Measurements from ENCODE around the gene SUMO3. TPM values are rescaled to one million over a fixed set of nuclear protein-coding genes. Genes with fewer than 3 reads are reported as not detected.
A peak's percentile ranks its signal among the peaks of the same experiment; 100 is the strongest.

The SUMO3 gene
- total and polyA plus RNA-seq, 10 of the 15 experiments (the other 5 are each of a cell fraction or from before 2014, with no cell fraction given), result 14.3 to 164 (median 89.9) TPM

GRCh38 chr21:44801468-44802395 lies 16.1 kb downstream of the SUMO3 start, which contains the start of gene UBE2G2 (continued):
- no peak for TF ChIP-seq CUX1 (IDR thresholded peaks at IDR 0.05; ENCODE audit: insufficient replicate concordance, low read depth, low read length)
- TF ChIP-seq, protein P1, sequence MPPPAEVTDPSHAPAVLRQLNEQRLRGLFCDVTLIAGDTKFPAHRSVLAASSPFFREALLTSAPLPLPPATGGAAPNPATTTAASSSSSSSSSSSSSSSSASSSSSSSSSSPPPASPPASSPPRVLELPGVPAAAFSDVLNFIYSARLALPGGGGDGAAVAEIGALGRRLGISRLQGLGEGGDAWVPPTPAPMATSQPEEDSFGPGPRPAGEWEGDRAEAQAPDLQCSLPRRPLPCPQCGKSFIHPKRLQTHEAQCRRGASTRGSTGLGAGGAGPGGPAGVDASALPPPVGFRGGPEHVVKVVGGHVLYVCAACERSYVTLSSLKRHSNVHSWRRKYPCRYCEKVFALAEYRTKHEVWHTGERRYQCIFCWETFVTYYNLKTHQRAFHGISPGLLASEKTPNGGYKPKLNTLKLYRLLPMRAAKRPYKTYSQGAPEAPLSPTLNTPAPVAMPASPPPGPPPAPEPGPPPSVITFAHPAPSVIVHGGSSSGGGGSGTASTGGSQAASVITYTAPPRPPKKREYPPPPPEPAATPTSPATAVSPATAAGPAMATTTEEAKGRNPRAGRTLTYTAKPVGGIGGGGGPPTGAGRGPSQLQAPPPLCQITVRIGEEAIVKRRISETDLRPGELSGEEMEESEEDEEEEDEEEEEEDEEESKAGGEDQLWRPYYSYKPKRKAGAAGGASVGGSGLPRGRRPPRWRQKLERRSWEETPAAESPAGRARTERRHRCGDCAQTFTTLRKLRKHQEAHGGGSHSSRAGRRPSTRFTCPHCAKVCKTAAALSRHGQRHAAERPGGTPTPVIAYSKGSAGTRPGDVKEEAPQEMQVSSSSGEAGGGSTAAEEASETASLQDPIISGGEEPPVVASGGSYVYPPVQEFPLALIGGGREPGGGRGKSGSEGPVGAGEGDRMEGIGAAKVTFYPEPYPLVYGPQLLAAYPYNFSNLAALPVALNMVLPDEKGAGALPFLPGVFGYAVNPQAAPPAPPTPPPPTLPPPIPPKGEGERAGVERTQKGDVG (CRISPR knock-in tag; IDR thresholded peaks at IDR 0.05), result no peak
- TF ChIP-seq ETV6 (conservative IDR thresholded peaks at IDR 0.05 in 1 of 2, IDR thresholded peaks at IDR 0.05 in 1 of 2; ENCODE audit: borderline replicate concordance in 1 of 2, low read depth in 1 of 2), result no peak
- TF ChIP-seq SMARCA5 (IDR thresholded peaks at IDR 0.05), result no peak
- TF ChIP-seq MEF2B (IDR thresholded peaks at IDR 0.05; ENCODE audit: partially characterized antibody, poor library complexity, severe bottlenecking), result no peak
- TF ChIP-seq CHD1 (IDR thresholded peaks at IDR 0.05; ENCODE audit: low read depth, low read length), result no peak
- TF ChIP-seq YBX1 (IDR thresholded peaks at IDR 0.05), result no peak
- peak; percentile 72 for TF ChIP-seq HCFC1 (IDR thresholded peaks at IDR 0.05; ENCODE audit: low read length)
- TF ChIP-seq ZNF207 (IDR thresholded peaks at IDR 0.05; ENCODE audit: borderline replicate concordance), result peak; percentile 54; the same call in 1 of the 2 replicates
- TF ChIP-seq NFXL1 (IDR thresholded peaks at IDR 0.05; ENCODE audit: borderline replicate concordance), result 0 out of 2 replicates have a peak, but pooled peaks have one; percentile 48
- TF ChIP-seq HDAC2 (IDR thresholded peaks at IDR 0.05), result no peak
- TF ChIP-seq, protein P2, sequence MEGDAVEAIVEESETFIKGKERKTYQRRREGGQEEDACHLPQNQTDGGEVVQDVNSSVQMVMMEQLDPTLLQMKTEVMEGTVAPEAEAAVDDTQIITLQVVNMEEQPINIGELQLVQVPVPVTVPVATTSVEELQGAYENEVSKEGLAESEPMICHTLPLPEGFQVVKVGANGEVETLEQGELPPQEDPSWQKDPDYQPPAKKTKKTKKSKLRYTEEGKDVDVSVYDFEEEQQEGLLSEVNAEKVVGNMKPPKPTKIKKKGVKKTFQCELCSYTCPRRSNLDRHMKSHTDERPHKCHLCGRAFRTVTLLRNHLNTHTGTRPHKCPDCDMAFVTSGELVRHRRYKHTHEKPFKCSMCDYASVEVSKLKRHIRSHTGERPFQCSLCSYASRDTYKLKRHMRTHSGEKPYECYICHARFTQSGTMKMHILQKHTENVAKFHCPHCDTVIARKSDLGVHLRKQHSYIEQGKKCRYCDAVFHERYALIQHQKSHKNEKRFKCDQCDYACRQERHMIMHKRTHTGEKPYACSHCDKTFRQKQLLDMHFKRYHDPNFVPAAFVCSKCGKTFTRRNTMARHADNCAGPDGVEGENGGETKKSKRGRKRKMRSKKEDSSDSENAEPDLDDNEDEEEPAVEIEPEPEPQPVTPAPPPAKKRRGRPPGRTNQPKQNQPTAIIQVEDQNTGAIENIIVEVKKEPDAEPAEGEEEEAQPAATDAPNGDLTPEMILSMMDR (IDR thresholded peaks at IDR 0.05 in 2 of 3, conservative IDR thresholded peaks at IDR 0.05 in 1 of 3; ENCODE audit: control insufficient read depth in 2 of 3, extremely low read depth in 1 of 3, insufficient read depth in 1 of 3, low read depth in 3 of 3, low read length in 3 of 3), result no peak
- no peak for TF ChIP-seq CBX3 (IDR thresholded peaks at IDR 0.05; ENCODE audit: borderline replicate concordance, low read depth)
- no peak for TF ChIP-seq CHD4 (IDR thresholded peaks at IDR 0.05)
- TF ChIP-seq ZNF24 (IDR thresholded peaks at IDR 0.05), result no peak; the same call in 1 of the 2 replicates
- no peak for TF ChIP-seq FOS (IDR thresholded peaks at IDR 0.05; ENCODE audit: borderline replicate concordance, extremely low read depth, insufficient read length)
